ENCODE measurements around the gene NOS1AP. TPM values are rescaled to one million over a fixed set of nuclear protein-coding genes. Genes with fewer than 3 reads are reported as not detected.
"Not testable (repeated sequence)": the region's sequence is repeated elsewhere in the genome, so short reads cannot be mapped to it uniquely, and the experiment has no call there.

Gene NOS1AP
- total and polyA plus RNA-seq, 9 of the 15 experiments (the other 6 are each of a cell fraction or from before 2014, with no cell fraction given), result 0.07 to 1.5 (median 0.22) TPM

DNA sequence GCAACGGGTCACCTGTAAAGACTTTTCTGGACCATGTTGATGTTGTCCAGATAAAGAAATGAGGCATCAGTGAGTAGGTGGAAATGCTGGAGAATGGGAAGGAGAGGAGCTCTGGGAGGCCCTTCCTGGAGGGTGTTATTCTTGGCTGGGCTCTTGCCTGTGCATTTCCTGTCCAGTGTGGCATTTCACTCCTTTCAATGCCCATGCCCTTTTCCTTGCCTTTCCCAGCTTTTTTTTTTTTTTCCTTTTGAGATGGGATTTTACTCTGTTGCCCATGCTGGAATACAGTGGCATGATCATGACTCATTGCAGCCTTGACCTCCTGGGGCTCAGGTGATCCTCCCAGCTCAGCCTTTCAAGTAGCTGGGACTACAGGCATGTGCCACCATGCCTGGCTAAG is 11.8 kb downstream of the NOS1AP start:
- FAIRE-seq (no peak), ATAC-seq (no peak), DNase-seq (ENCODE audit: extremely low read depth in 1 of 4, low spot score in 3 of 4) (no peak)
- no peak overlapping the region for H3K9ac ChIP-seq (ENCODE audit: insufficient read depth in 1 of 2, low read depth in 2 of 2, low read length in 2 of 2)
- no peaks in the 10 kb centered on the region for H3K9me1 ChIP-seq (ENCODE audit: control insufficient read depth, insufficient read depth, low read length)
- intact Hi-C loops (cut with micrococcal nuclease) (no loop called here), in situ Hi-C loops (cut with MboI) (no loop called here)
- no peaks in the 10 kb centered on the region for H3K79me2 ChIP-seq (ENCODE audit: control insufficient read depth, insufficient read depth, low read length)
- WGBS (ENCODE audit: insufficient coverage, low coverage, missing lambda C conversion rate), result 0% methylated on average over 1 of the region's 1 CpG
- no peak overlapping the region for H3K4me2 ChIP-seq (ENCODE audit: insufficient read depth, low read length)
- H3K9me3 ChIP-seq (replicated peaks; ENCODE audit: control insufficient read depth, insufficient read depth, low read depth, low read length), result no peaks in the 10 kb centered on the region
- H3K36me3 ChIP-seq (ENCODE audit: control insufficient read depth, insufficient read depth, low read length), result no peaks in the 10 kb centered on the region
- H3K27me3 ChIP-seq (ENCODE audit: control insufficient read depth in 2 of 2, insufficient read depth in 2 of 2, low read length in 2 of 2), result peaks cover 0 to 6% of the 10 kb centered on the region in 2 experiments; a peak in 1 of 5 replicates
- CTCF ChIA-PET (ENCODE audit: low intra/inter-chr PET ratio), result no interaction called here
- H3K4me1 ChIP-seq (replicated peaks in 1 of 2; ENCODE audit: control insufficient read depth in 2 of 2, insufficient read depth in 2 of 2, low read length in 2 of 2), result no peaks in the 10 kb centered on the region
- H3K4me3 ChIP-seq, result no peak overlapping the region
- POLR2A ChIA-PET, result interaction anchor here (1.1 kb wide), 1 partner anchor 54 kb away, joined by 3 read pairs; no protein-coding TSS in a partner anchor
- TF ChIP-seq ZNF668 (CRISPR knock-in tag; IDR thresholded peaks at IDR 0.05) (no peak), MBD2 (IDR thresholded peaks at IDR 0.05; ENCODE audit: borderline replicate concordance, low read depth) (no peak), FOXP1 (CRISPR knock-in tag; IDR thresholded peaks at IDR 0.05) (no peak), XRCC3 (IDR thresholded peaks at IDR 0.05) (no peak)
- no TSS peak for BruUV-seq (replicated peaks)
- no peak overlapping the region for H3K27ac ChIP-seq (ENCODE audit: extremely low read depth, low read depth, low read length)
- no peaks in the 10 kb centered on the region for H4K20me1 ChIP-seq (replicated peaks; ENCODE audit: control insufficient read depth, insufficient read depth, low read length)
- H2AFZ ChIP-seq (ENCODE audit: low read depth, low read length), result no peak overlapping the region

DNA sequence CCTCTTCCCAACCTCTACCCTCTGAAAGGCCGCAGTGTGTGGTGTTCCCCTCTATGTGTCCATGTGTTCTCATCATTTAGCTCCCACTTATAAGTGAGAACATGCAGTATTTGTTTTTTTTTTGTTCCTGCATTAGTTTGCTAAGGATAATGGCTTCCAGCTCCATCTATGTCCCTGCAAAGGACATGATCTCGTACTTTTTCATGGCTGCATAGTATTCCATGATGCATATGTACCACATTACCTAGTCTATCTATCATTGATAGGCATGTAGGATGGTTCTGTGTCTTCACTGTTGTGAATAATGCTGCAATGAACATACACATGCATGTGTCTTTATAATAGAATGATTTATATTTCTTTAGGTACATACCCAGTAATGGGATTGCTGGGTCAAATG is 12.6 kb downstream of the NOS1AP start:
- not testable (repeated sequence) for BruUV-seq (replicated peaks)
- peak; percentile 89 for TF ChIP-seq ZNF146 (CRISPR knock-in tag; IDR thresholded peaks at IDR 0.05; ENCODE audit: unreplicated experiment)

More for the DNA sequence above, 12.6 kb downstream of the NOS1AP start:
- CTCF ChIA-PET (ENCODE audit: low intra/inter-chr PET ratio); H3K36me3 ChIP-seq (ENCODE audit: control insufficient read depth, insufficient read depth, low read length); DNase-seq (ENCODE audit: extremely low read depth in 1 of 4, low spot score in 3 of 4); H3K79me2 ChIP-seq (ENCODE audit: control insufficient read depth, insufficient read depth, low read length); H3K9me1 ChIP-seq (ENCODE audit: control insufficient read depth, insufficient read depth, low read length); H3K27ac ChIP-seq (ENCODE audit: extremely low read depth, low read depth, low read length); H3K9me3 ChIP-seq (replicated peaks; ENCODE audit: control insufficient read depth, insufficient read depth, low read depth, low read length); FAIRE-seq; H3K4me3 ChIP-seq; H3K4me1 ChIP-seq (replicated peaks in 1 of 2; ENCODE audit: control insufficient read depth in 2 of 2, insufficient read depth in 2 of 2, low read length in 2 of 2); in situ Hi-C loops (cut with MboI); H2AFZ ChIP-seq (ENCODE audit: low read depth, low read length); H3K27me3 ChIP-seq (ENCODE audit: control insufficient read depth in 2 of 2, insufficient read depth in 2 of 2, low read length in 2 of 2); H3K4me2 ChIP-seq (ENCODE audit: insufficient read depth, low read length); intact Hi-C loops (cut with micrococcal nuclease); H3K9ac ChIP-seq (ENCODE audit: insufficient read depth in 1 of 2, low read depth in 2 of 2, low read length in 2 of 2); H4K20me1 ChIP-seq (replicated peaks; ENCODE audit: control insufficient read depth, insufficient read depth, low read length); ATAC-seq: not testable (repeated sequence)
- WGBS (ENCODE audit: insufficient coverage, low coverage, missing lambda C conversion rate), result 0% methylated on average over 2 of the region's 2 CpGs
- POLR2A ChIA-PET, result interaction anchor here (1.1 kb wide), 1 partner anchor 54 kb away, joined by 3 read pairs; no protein-coding TSS in a partner anchor
